ENCODE measurements around the gene ENTPD1. TPM values are rescaled to one million over a fixed set of nuclear protein-coding genes. Genes with fewer than 3 reads are reported as not detected.
"Not testable (repeated sequence)": the region's sequence is repeated elsewhere in the genome, so short reads cannot be mapped to it uniquely, and the experiment has no call there.

Gene ENTPD1
- total RNA-seq, 1 donor from 2014 or later, result 33.5 TPM

DNA sequence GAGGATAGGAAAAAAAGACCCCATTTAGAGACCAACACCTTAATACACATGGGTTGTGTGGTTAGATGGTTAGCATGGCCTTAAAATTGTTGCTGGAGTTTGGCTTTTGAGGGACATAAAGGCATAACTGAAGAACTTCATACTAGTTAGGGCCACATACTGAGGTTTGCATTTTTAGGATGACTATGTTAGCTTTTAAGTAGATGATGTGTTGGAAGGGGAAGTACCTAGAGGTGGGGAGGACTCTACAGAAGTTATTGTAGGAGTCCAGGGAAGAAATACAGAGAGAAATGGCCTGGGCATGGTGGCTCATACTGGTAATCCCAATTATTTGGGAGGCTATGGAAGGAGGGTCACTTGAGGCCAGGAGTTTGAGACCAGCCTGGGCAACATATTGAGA, 40.5 kb downstream of the ENTPD1 start:
- no peak for DNase-seq

DNA sequence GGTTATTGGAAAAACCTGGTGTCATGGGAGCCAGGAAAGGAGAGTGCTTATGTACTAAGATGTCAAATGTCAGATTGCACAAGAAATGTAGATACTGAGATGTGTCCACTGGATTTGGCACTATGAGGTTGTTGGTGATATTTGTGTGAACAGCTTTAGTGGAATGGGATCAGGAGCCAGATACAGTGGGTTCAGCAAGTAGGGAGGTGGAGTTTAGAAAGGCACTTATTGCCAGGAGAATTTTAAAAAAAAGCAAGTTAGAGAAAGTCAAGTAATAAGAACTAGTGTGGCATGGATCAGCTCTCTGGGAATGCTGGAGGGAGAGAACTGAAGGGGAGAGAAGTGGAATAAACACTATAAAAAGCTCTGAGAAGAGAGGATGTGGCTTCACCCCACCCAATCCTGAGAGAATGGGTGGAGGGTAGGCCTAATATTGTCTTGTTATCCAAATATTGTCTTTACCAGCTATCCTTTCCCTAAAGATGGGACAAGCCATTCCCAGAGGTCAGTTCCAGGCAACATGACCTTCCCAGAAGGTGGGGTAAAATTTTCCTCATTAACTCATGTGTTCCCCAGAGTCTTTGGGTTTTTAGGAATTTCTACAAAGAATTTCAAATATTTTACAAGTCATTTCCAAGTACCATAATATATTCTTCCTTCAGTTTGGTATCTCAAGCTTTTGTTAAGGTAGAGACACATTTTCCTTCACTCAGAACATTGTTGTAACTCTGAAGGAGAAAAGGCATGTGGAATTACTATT, 42.3 kb downstream of the ENTPD1 start:
- DNase-seq, result no peak

DNA sequence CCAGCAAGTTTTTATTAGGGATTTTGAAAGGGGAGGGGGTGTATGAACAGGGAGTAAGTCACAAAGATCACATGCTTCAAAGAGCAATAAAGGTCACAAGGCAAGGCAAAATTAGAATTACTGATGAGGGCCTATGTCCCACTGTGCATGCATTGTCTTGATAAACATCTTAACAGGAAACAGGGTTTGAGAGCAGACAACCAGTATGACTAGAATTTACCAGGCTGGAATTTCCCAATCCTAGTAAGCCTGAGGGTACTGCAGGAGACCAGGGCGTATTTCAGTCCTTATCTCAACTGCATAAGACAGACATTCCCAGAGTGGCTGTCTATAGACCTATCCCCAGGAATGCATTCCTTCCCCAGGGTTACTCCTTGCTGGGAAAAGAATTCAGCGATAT, 44.3 kb downstream of the ENTPD1 start:
- not testable (repeated sequence) for DNase-seq

DNA sequence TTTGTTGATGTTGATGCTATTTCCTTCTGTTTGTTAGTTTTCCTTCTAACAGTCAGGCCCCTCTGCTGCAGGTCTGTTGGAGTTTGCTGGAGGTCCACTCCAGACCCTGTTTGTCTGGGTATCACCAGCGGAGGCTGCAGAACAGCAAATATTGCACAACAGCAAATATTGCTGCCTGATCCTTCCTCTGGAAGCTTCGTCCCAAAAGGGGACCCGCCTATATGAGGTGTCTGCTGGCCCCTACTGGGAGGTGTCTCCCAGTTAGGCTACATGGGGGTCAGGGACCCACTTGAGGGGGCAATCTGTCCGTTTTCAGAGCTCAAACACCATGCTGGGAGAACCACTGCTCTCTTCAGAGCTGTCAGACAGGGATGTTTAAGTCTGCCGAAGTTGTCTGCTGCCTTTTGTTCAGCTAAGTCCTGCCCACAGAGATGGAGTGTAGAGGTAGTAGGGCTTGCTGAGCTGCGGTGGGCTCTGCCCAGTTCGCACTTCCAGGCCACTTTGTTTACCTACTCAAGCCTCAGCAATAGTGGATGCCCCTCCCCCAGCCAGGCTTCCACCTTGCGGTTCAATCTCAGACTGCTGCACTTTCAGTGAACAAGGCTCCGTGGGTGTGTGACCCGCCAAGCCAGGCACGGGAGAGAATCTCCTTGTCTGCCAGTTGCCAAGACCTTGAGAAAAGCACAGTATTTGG, 50.9 kb downstream of the ENTPD1 start:
- DNase-seq, result not testable (repeated sequence)

DNA sequence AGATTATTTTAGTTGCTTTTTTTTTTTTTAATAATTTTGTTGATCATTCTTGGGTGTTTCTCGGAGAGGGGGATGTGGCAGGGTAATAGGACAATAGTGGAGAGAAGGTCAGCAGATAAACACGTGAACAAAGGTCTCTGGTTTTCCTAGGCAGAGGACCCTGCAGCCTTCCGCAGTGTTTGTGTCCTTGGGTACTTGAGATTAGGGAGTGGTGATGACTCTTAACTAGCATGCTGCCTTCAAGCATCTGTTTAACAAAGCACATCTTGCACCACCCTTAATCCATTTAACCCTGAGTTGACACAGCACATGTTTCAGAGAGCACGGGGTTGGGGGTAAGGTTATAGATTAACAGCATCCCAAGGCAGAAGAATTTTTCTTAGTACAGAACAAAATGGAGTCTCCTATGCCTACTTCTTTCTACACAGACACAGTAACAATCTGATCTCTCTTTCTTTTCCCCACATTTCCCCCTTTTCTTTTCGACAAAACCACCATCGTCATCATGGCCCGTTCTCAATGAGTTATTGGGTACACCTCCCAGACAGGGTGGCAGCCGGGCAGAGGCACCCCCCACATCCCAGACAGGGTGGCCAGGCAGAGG, 52.8 kb downstream of the ENTPD1 start:
- not testable (repeated sequence) for DNase-seq

GRCh38 chr10:95809370-95810197, 53.6 kb downstream of the ENTPD1 start:
- no peak for DNase-seq

GRCh38 chr10:95810198-95810976, 54.4 kb downstream of the ENTPD1 start:
- no peak for DNase-seq

DNA sequence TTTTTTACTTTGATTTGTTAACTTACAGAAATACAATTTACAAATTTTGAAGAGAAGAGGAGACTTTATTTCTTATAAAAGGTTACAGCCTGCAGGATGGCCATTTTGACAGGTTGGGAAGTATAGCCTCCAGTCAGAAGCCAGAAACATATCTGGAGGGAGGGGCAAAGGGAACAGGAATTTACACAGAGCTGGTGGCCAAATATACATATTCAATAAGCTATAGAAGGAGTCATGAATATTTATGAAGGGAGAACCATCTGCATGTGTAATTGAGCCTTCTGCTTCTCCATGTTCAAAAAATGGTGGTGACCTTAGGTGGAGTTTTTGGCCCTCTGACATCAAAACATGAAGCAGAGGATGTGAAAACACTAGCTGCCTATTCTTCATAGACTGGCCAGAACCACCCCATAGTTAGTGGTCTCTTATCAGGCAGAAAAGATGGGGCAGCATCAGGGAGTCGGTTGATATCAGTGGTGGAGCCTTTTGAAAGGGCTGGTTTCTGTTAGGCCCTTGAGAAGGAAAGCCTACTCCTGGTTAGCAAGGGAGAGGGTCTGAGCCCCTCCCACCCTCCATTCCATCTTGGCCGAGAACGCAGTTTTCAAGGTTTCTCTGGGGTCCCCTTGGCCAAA, 57.2 kb downstream of the ENTPD1 start:
- DNase-seq, result no peak

DNA sequence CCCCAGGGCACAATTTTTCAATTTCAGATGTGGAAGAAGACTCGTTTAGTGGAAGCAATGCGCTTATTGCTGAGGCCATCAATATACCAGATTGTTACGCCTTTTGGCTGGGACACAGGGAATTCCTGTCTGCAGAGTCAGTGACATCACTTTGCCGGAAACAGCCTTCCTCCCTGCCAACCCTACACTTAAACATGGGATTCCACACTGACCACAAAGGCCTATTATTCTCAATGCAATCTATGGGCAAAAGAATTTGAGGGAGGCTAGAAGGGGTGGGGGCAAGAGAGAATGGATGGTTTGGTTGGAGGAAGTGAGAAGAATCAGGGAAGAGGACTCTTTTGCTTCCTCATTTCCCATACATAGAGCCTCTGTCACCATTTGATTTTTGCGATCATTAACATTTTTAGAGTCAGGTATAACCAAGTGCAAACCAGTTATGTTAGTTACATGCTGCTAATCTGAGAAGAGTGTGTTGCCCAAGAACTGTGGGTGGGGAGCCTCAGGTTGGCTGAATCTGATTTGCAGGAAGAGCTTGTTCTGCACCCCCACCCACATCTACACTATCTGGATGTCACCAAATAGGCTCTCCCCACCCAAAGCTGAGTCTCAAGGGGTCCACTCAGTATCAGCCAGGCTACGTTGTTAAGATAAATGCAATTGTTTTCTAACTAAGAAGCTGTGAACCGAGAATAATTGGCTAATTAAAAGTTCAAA, 58.2 kb downstream of the ENTPD1 start:
- DNase-seq, result peak; percentile 58

DNA sequence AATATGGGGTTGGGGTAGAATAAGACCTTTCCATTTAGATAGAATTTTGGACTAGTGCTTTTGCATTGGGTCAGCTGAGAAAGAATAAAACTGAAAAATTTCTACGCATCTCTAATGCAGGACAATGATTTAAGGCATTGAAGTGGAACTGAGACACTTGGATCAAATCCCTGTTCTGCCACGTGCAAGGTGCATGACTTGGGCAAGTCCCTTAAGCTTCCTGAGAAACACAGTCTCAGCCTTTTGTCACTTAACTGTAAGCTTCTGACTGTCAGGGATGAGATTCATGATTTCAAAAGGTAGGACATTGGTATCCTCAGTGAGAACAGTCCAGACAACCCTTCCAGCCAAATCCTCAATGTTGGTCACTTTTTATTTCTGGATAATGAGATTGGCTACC, 59.2 kb downstream of the ENTPD1 start:
- no peak for DNase-seq

- no peak for DNase-seq
These were observed 59.8 kb downstream of the ENTPD1 start for GRCh38 chr10:95815701-95816240.

DNA sequence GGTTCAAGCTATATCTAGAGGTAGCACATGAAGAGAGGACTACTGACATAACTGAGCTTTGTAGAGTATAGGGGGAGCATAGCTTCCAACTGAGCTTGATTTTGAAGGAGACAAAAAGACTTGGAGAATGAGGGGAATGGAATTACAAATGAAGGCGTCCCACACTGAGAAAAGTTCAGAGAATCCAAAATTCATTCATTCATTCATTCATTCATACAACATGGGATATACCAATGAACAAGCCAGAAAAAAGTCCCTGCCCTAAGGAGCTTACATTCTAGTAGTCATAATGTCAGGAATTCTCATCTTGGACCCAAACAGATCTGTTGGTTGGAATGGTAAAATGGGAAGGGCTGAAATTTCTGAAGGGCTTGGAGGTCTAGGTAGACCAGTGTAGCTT, 62.0 kb downstream of the ENTPD1 start:
- DNase-seq, result no peak

DNA sequence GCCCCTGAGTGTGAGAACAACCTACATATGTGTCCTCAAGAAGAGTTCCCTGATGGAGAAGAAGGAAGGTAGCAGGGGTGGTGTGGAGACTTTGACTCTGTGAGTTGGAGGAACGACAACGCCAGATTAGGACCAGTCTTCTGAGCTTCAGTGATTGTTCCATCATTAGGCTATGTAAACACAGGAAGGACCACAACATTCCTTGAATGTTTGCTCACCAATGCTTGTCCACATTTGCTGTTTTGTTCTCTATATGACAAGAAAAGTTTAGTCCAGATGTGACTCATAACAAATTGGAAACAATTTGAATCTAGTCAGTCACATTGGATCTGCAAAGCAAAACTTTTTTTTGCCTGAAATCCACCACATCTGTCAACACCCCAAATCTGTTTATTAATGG, 62.7 kb downstream of the ENTPD1 start:
- no peak for DNase-seq

DNA sequence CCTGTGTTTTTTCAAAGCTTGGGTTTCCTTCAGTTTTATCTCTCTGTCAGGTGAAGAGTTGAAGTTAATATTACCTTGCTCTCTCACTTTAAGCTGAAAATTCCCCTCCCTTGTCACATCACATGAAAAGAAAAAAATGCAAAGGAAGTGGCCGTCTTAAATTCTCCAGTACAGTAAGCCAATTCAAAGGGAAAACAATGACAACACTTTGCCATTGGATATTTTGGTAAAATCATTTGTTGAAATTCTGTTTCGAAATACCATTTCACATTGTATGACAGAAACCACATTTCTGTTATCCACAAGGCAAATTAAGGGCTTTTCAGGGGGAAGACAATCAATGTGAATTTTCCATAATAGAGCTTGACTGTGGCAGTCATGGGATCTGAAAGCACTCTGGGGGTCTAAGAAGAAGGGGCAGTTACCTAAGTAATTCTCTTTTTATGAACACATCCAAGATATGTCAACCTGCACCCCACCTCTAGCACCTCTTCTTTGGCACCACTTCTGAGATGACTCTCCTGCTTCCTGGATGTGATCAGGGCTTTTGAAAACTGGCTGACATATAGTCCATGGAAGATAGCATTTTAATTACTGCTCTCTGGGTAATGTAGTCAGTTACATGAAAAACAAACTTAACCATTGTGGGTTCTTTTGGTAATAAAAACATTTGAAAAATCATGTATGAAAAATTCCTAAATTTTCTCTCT, 63.8 kb downstream of the ENTPD1 start:
- no peak for DNase-seq

DNA sequence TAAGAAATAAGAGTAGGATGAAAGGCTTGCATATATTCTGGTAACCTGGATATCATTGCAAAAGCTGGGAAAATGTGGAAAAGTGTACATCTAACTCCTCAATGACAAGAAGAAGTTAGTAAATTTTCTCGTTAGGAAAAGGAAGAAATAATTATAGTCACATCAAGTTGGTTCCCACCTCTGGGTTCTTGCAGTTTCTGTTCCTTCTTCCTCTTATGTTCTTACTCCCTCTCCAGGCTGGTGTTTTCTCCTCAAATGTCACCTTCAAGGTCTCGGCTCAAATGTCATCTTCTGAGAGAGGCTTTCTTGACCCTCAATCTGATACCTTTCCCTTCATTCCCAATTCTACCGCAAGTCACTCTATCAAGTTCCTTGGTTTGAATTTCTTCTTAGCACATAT, 64.4 kb downstream of the ENTPD1 start:
- DNase-seq, result no peak

DNA sequence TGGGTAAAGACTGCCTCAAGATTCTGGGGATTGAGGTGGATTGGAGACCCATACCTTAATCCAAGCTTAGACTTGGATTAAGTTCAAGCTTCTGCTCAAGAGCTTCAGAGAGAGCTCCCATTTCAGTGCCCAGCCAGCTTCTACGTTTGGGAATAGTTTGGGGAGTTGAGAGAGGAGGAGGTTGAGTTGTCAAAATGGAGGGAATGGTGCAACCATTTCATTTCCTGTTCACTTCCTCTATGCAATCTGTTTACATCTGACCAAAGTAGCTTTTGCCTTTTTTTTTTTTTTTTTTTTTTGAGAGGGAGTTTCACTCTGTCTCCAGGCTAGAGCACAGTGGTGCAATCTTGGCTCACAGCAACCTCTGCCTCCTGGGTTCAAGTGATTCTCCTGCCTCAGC, 65.8 kb downstream of the ENTPD1 start:
- DNase-seq, result no peak

GRCh38 chr10:95830044-95830443, 74.1 kb downstream of the ENTPD1 start:
- DNase-seq, result no peak

DNA sequence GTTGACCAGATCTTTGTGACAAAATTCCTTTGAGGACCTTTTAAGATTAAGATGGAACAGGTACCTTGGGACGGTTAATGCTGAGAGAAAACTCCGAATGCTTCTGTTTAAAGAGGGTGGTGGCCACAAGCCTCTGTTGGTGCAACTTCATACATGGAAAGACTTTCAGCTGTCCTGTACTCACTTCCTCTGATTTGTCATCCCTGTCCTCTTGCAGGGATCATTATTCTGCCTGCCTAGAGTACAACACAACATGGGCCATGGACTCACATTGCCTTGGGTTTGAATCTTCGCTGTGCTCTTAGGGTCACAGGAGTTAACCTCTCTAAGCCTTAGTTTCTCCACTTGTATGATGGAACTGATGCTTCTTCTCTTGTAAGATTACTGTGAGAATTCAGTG, 75.1 kb downstream of the ENTPD1 start:
- DNase-seq, result no peak

DNA sequence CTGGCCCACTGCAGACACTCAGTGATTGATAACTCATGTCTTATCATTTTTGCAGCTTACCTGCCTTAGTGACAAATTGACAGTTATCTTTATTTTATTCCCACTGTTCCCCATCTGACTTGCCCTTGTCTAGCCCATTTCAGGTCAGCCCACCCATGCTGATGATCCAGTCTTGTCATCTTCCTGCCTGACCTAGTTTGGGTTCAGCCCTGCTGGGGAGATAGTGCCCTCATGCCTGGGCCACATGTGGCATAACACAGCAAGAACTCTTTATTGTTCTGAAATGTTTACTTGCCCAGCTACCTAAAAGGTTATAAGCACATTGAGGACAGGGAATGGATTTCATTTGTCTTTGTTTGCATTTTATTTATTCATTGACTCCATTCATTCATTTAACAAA, 75.6 kb downstream of the ENTPD1 start:
- no peak for DNase-seq
